Measurements from ENCODE around the gene SORCS2. TPM values are rescaled to one million over a fixed set of nuclear protein-coding genes. Genes with fewer than 3 reads are reported as not detected.

Gene SORCS2
- total and polyA plus RNA-seq, 2 of the 4 experiments (the other 2 are of a cell fraction): 0.36 to 0.62 TPM

DNA sequence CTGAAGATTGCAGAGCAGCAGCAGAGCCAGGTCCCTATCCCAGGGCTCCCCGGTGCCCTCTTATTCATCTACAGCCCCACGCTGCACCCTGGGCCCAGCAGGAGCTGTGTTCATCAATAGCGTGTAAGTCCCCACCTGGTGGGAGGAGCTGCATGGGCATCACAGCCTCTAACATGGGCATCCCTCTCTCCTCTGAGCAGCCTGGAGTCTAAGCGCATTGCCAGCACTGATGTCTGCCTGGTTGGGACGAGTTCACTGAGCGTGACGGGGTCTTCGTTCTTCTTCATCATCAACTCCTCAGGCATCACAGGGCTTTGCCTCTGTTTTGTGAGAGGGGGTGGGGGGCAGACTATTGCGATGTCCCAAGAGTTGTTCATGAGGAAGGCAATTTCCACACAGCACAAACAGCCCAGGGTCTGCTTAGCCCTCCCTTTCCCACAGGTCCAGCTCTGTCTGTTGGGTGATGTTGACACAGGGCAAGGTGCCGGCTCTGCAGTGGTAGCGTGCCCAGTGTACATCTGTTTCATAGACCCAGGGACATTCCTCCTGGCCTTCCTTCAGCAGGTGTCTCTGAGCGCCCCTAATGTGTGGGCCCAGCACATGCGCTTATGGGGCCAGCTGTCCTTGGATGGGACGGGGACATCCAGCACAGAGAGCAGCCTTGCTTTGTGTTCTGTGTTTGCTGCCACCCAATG lies 85.9 kb downstream of the SORCS2 start:
- no peak overlapping the region for H2BK20ac ChIP-seq (ENCODE audit: low read depth, low read length)
- no peaks in the 10 kb centered on the region for H3K79me1 ChIP-seq (ENCODE audit: low read depth in 1 of 2, low read length in 2 of 2)
- H3K4me3 ChIP-seq (ENCODE audit: insufficient read depth, low read depth, low read length): no peak overlapping the region
- H3K18ac ChIP-seq (ENCODE audit: low read depth, low read length): no peak overlapping the region
- no peak overlapping the region for H2BK15ac ChIP-seq (ENCODE audit: low read depth, low read length)
- dilution Hi-C loops (cut with HindIII; ENCODE audit: low sequenced_read_pairs, unreplicated experiment) (no loop called here), intact Hi-C loops (cut with micrococcal nuclease) (no loop called here), in situ Hi-C loops (cut with MboI; ENCODE audit: low sequenced_read_pairs) (no loop called here)
- no peak overlapping the region for H3K23ac ChIP-seq (ENCODE audit: low read depth, low read length)
- H4K91ac ChIP-seq (ENCODE audit: insufficient read depth, low read depth, low read length): no peak overlapping the region
- DNase-seq (no peak), ATAC-seq (ENCODE audit: low read depth) (no peak)
- H3K4me2 ChIP-seq (ENCODE audit: low read depth, low read length): no peak overlapping the region
- ChIA-PET POLR2A (ENCODE audit: unreplicated experiment) (no interaction called here), CTCF (no interaction called here)
- H3K9me1 ChIP-seq (ENCODE audit: insufficient read depth, low read length): no peaks in the 10 kb centered on the region
- no peak overlapping the region for H4K5ac ChIP-seq (ENCODE audit: low read depth, low read length)
- no peaks in the 10 kb centered on the region for H3K4me1 ChIP-seq (ENCODE audit: control insufficient read depth, insufficient read depth, low read length)
- 61% methylated on average over 3 of the region's 14 CpGs; no CpG with 5 or more reads in 1 of the 2 experiments for WGBS, 2 experiments (ENCODE audit: extremely low coverage in 2 of 2, insufficient read length in 1 of 2)
- no peak overlapping the region for H3K4ac ChIP-seq (ENCODE audit: low read depth, low read length)
- no peak overlapping the region for H2AFZ ChIP-seq (replicated peaks; ENCODE audit: low read length, poor library complexity)
- H2BK120ac ChIP-seq (ENCODE audit: low read depth, low read length): no peak overlapping the region
- no peaks in the 10 kb centered on the region for H3K9me3 ChIP-seq (ENCODE audit: control insufficient read depth, insufficient read depth, low read length)
- no peak overlapping the region for H3K14ac ChIP-seq (replicated peaks; ENCODE audit: low read depth, low read length)
- no peak overlapping the region for H3K56ac ChIP-seq (ENCODE audit: extremely low read depth, insufficient read depth, low read length)
- TF ChIP-seq MAZ (IDR thresholded peaks at IDR 0.05; ENCODE audit: borderline replicate concordance, low read depth, low read length) (no peak), CHD1 (IDR thresholded peaks at IDR 0.05; ENCODE audit: low read depth, low read length) (no peak), RAD21 (IDR thresholded peaks at IDR 0.05; ENCODE audit: low read length) (no peak), BHLHE40 (IDR thresholded peaks at IDR 0.05; ENCODE audit: low read depth, low read length) (no peak), CTCF (conservative IDR thresholded peaks at IDR 0.05; ENCODE audit: low read depth, low read length) (no peak), ELK1 (IDR thresholded peaks at IDR 0.05; ENCODE audit: borderline replicate concordance, low read depth, low read length) (no peak), CEBPB (IDR thresholded peaks at IDR 0.05; ENCODE audit: low read depth, low read length) (no peak), MAFK (IDR thresholded peaks at IDR 0.05; ENCODE audit: low read depth, low read length) (no peak)
- TF ChIP-seq, protein P1, sequence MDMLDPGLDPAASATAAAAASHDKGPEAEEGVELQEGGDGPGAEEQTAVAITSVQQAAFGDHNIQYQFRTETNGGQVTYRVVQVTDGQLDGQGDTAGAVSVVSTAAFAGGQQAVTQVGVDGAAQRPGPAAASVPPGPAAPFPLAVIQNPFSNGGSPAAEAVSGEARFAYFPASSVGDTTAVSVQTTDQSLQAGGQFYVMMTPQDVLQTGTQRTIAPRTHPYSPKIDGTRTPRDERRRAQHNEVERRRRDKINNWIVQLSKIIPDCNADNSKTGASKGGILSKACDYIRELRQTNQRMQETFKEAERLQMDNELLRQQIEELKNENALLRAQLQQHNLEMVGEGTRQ (IDR thresholded peaks at IDR 0.05; ENCODE audit: low read depth, low read length): no peak
- no peak overlapping the region for H3K9ac ChIP-seq (ENCODE audit: low read depth, low read length)
- H3K27me3 ChIP-seq (ENCODE audit: control insufficient read depth, insufficient read depth, low read length): peaks cover 58% of the 10 kb centered on the region
- H3K27ac ChIP-seq (ENCODE audit: insufficient read depth, low read length): no peak overlapping the region
- no peaks in the 10 kb centered on the region for H4K20me1 ChIP-seq (ENCODE audit: insufficient read depth, low read length)
- no peak overlapping the region for H2AK5ac ChIP-seq (ENCODE audit: low read depth, low read length)
- no peak overlapping the region for H2BK5ac ChIP-seq (ENCODE audit: low read depth, low read length, poor library complexity, severe bottlenecking)
- no peaks in the 10 kb centered on the region for H3K36me3 ChIP-seq (ENCODE audit: control insufficient read depth, insufficient read depth, low read length)
- no peak overlapping the region for H2AK9ac ChIP-seq (replicated peaks; ENCODE audit: low read depth, low read length, poor library complexity)
- BruUV-seq (replicated peaks): no TSS peak
- H4K8ac ChIP-seq (ENCODE audit: low read depth in 2 of 2, low read length in 2 of 2): no peak overlapping the region
